ENCODE data around the gene ZNF212. TPM values are rescaled to one million over a fixed set of nuclear protein-coding genes. Genes with fewer than 3 reads are reported as not detected.
"Not testable (repeated sequence)": the region's sequence is repeated elsewhere in the genome, so short reads cannot be mapped to it uniquely, and the experiment has no call there.

ZNF212 gene
- total RNA-seq, 1 experiment from 2014 or later, result 4.2 TPM

DNA sequence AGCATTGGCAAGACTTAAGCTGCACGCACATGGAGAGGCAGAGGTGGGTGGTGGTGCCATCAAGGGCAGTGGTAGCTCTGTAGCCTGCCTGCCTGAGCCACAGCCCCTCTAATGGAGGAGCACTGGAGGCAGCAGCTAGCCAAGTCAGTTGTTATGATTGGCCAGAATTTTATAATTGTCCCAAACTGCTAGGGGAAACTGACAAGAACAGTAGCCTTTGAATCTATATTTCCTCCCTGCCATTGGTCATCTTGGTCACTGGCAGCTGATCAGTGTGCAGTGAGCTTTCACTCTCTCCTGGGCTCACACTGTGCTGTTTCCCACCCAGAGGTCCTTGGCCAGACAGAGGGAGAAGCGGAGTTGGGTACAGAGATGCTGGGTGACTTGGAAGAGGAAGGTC is 12.9 kb downstream of the ZNF212 start:
- DNase-seq (ENCODE audit: low spot score), result no peak

GRCh38 chr7:149253665-149254064 is 14.2 kb downstream of the ZNF212 start:
- DNase-seq (ENCODE audit: low spot score), result no peak

DNA sequence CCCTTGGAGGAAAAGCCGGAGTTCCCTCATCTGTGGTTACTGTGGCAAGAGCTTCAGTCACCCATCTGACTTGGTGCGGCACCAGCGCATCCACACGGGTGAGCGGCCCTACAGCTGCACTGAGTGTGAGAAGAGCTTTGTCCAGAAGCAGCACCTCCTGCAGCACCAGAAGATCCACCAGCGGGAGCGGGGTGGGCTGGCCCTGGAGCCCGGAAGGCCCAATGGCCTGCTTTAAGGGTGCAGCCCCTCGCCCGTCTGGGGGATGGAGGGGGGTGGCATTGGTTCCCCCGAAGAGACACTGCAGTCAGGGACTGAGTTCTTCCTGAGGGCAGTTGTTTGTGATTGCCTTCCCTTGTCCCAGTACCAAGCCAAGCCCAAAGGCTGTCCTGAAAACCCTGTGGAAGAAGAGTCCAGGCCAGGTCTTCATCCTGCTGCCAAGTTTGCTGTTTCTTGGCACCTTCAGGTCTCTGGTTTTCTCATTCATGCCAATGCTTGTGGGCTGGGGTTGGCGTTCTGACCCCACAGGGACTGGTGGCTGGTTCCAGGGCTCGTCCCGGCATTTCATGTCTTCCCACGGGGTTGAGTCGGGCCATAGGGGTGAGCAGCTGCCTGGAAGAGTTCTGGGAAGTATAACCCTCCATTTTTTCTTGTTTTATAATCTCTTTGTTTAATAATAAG is 14.9 kb downstream of the ZNF212 start:
- no peak for DNase-seq (ENCODE audit: low spot score)

GRCh38 chr7:149255174-149255573 is 15.7 kb downstream of the ZNF212 start:
- no peak for DNase-seq (ENCODE audit: low spot score)

DNA sequence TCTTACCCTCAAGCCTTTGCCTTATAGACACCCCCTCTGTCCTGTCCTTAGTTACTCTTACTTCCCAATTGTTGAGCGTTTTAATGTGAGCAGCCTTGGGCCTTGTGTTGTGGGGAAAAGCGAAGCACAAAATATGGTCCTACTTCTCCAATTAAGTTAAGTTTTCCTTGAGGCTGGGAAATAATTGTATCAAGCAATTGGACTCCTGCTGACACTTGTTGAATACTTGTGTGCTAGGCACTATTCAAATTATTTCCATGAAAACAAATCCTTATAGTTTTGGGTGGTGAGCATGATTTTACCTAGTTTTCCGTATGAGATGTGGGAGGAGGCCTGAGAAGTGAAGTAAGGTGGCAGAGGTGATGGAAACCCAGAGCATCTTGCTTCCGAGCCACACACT is 17.1 kb downstream of the ZNF212 start:
- no peak for DNase-seq (ENCODE audit: low spot score)

- DNase-seq (ENCODE audit: low spot score), result no peak
Measured at GRCh38 chr7:149257146-149257545, 17.7 kb downstream of the ZNF212 start.

DNA sequence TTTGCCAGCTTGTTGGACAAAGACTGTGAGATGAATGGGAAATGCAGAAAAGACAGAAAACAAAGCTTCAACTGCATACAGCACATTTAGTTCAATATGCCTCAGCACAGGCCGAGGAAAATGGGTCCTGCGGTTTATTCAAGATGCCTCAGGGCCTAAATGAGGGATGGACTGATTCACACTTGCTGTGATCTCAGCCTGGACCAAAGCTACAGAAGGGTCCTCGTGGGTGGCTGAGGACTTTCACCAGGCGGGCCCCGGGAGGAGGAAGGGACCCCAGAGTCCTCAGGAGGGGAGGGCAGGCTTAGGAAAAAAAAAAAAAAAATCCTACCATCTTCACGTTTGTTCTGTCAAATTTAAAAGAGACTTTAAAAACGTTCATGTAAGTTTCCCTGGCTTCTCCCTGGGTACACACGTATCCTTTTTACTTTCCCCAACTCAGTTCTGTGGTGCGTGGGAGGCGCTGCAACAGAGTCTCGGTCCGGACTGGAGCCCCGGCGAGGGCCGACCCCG is 21.9 kb downstream of the ZNF212 start:
- DNase-seq (ENCODE audit: low spot score), result peak; percentile 27

GRCh38 chr7:149261829-149262617 is 22.6 kb downstream of the ZNF212 start, which contains the start of gene ZNF783:
ZNF783 (plus strand) TSS chr7:149262196; CDS start chr7:149262334, 138 bp downstream.
- DNase-seq (ENCODE audit: low spot score), result peak; percentile 82

- no peak for DNase-seq (ENCODE audit: low spot score)
Measured at GRCh38 chr7:149266451-149266850, 27.0 kb downstream of the ZNF212 start.

DNA sequence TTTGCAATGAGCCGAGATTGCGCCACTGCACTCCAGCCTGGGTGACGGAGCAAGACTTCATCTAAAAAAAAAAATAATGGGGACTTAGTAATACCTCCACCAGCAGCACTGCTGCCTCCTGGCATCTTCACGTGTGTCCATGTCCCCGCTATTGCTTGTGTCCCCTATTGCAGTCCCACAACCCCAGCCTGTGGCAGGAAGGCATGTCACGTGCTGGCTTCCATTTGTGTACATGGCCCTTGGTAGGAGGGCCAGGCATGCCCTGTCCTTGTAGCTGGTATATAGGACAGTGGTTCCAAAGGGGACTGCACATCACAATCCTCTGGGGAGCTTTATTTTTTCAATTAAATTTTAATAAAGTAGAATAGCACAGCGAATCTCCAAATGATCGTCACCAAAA is 28.3 kb downstream of the ZNF212 start:
- DNase-seq (ENCODE audit: low spot score), result no peak

- DNase-seq (ENCODE audit: low spot score), result not testable (repeated sequence)
Measured at GRCh38 chr7:149274424-149274823, 35.0 kb downstream of the ZNF212 start.

DNA sequence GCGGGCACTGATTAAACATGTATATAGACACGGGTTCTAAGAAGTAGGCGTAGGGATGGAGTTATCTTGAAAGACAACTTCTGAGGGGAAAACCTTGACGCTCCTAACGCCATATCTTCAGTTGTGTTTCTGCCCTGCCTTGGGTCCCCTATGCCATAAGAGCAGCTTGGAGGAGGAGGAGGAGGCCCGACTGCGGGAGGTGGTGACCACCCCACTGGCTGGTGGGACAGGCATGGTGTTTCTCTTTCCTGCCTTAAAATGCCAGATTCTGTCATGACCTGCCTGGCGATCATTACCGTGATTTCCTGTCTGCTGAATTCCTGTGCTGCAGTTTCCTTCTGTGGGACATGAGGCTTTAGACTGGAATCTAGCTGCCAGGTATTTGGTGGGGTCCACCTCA is 38.4 kb downstream of the ZNF212 start:
- DNase-seq (ENCODE audit: low spot score), result no peak

GRCh38 chr7:149278396-149278795 is 38.9 kb downstream of the ZNF212 start:
- no peak for DNase-seq (ENCODE audit: low spot score)

GRCh38 chr7:149279111-149279743 is 39.8 kb downstream of the ZNF212 start:
- DNase-seq (ENCODE audit: low spot score), result no peak

DNA sequence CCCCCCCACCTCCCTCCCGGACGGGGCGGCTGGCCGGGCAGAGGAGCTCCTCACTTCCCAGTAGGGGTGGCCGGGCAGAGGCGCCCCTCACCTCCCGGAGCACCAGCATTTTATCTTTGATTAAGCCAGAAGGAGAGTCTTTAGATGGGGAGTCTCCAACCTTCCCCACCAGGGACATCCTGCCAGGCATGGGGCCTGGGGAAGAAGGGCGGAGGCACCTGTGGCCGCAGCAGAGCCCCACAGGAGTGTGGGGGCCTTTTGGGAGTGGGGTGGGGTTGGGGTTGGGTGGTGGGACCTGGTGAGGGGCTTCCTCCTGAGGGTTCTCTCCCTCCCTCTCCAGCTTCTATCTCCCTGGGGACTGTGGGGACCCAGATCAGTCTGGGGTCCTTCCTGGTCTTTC is 40.7 kb downstream of the ZNF212 start:
- DNase-seq (ENCODE audit: low spot score), result no peak

DNA sequence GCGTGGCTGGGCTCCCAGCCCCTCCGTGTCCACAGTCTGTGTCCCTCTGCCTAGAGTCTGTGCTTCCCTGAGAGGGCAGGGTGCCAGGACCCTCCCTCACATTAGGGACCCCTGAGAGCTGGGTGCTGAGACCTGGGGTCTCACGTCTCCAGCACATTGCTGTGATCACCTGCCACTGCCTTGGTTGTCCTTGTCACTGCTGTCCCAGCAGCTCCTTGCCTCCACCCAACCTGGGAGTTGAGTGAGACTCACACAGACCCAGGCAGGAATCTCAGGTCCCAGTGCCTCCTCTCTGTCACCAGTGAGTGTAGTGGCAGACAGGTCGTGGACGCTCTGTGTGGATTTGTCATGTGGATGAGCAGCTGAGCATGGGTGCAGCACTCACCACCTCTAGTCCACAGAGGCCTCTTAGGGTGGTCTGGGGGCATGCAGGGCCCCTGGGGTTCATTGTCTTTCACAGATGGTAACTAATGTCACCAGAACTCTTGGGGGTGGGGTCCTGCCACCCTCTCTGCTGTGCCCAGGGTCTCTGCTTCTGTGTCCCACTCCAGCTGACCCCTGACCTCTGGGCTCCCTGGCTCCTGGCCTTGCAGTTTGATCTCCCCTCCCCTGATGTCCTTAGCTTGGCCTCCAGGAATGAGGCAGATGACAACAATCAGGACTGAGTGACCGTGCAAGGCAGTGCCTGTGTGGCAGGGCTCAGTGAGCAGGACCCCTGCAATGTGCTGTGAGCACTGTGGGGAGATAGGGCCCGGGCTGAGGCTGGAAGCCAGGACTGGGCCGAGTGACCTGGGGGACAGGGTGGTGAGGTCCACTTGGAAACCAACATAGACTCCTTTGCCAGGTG is 41.4 kb downstream of the ZNF212 start:
- no peak for DNase-seq (ENCODE audit: low spot score)

GRCh38 chr7:149281508-149282330 is 42.3 kb downstream of the ZNF212 start:
- no peak for DNase-seq (ENCODE audit: low spot score)

GRCh38 chr7:149282331-149282655 is 42.8 kb downstream of the ZNF212 start:
- DNase-seq (ENCODE audit: low spot score), result no peak

- no peak for DNase-seq (ENCODE audit: low spot score)
Measured at GRCh38 chr7:149283321-149283720, 43.9 kb downstream of the ZNF212 start.

GRCh38 chr7:149284343-149284742 is 44.9 kb downstream of the ZNF212 start:
- no peak for DNase-seq (ENCODE audit: low spot score)
